Thyroid gland (tissue), 4 donors: ENCODE measurements around the gene SCN5A.

Source experiments
- CTCF ChIP-seq, 6 experiments: fragments of 200-600 bp in 3 of 6; fragments of 450-650 bp in 3 of 6; sonication (generic) in 3 of 6; IDR thresholded peaks; one replicate each; pipeline ENCODE4 v1.5.1; 2016 to 2019; ENCODE audit warnings: antibody characterized with exemption in 6 of 6, mild to moderate bottlenecking in 2 of 6, inconsistent platforms in 1 of 6, moderate library complexity in 1 of 6
- POLR2A ChIP-seq, 2 donors: fragments of 450-650 bp; IDR thresholded peaks; one replicate each; pipeline ENCODE4 v1.6.1; 2017; ENCODE audit warnings: antibody characterized with exemption in 2 of 2, mild to moderate bottlenecking in 2 of 2, moderate library complexity in 1 of 2

DNA sequence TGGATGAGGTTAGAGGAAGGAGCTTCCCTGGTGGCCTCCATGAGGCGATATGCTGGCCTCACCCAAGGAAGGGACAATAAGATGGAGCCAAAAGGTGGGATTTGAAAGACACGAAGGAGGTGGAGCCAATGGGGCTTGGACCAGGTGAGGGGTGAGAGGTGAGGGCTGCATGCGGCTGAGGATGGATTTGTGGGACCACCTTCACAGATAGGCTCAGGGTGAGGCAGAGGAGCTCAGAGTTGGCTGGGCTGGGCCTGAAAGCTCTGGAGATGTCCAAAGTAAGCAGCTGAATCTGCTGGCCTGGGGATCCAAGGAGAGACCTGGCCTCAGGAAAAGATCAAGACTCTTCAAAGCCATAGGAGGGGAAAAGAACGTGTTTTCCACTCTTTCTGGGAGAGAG, 103.5 kb downstream of the SCN5A start:
- TF ChIP-seq POLR2A (IDR thresholded peaks at IDR 0.05): no peak
- no peak for TF ChIP-seq CTCF (IDR thresholded peaks at IDR 0.05)
